GM19043 (cell line): ENCODE measurements around the gene RBM5.
A peak's percentile ranks its signal among the peaks of the same experiment; 100 is the strongest.
"Not testable (repeated sequence)": the region's sequence is repeated elsewhere in the genome, so short reads cannot be mapped to it uniquely, and the experiment has no call there.

Source experiments
- ATAC-seq: cut with Tn5 transposase; IDR thresholded peaks from one replicate; pipeline ENCODE4 v1.9.1; 2021; ENCODE audit warnings: low read depth; ENCODE audit not compliant: unreplicated experiment

The RBM5 gene

DNA sequence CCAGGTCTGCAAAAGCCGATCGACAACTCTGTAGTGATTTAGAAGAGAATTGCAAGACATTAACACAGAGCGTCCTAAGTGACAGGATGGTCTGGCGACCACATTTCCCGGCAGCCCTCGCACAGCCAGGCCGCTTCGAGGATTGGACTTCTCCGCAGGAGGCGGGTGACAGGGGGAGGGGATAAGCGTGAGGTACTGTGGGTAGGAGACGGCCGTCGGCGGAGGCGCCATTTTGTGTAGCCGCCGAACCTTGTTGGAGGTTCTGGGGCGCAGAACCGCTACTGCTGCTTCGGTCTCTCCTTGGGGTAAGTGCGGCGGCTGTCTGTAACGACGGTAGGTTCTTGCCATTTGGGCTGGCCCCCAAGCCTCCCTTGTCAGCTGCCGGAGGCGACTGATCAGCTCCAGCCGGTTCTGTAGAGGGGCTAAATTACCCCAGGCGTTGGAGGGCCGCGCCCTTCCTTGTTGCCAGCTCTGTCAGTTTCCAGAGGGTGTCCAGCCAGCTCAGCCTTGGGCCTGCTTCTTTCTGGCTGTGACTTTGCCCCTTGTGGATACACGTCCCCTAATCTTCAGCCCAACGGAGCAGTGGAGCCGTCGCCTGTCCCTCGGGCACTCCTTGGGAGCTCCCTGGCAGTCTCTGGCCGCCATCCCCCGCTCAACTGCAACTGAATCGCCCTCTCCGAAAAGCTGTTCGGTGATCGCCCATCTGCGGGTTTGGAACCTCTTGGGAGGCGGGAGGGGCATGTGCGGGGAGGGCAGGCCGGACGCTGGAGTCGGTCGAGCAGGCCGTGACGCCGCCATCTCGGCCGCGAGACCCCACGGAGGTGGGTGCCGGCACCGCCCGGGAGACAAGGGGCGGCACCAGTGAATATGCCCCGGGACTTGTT, at the start of gene RBM5:
Gene RBM5 (plus strand): TSS at position 195 of the 884 bp plus-strand sequence. CDS start 1,516 bp downstream, outside the sequence.
- peak; percentile 99 for ATAC-seq

DNA sequence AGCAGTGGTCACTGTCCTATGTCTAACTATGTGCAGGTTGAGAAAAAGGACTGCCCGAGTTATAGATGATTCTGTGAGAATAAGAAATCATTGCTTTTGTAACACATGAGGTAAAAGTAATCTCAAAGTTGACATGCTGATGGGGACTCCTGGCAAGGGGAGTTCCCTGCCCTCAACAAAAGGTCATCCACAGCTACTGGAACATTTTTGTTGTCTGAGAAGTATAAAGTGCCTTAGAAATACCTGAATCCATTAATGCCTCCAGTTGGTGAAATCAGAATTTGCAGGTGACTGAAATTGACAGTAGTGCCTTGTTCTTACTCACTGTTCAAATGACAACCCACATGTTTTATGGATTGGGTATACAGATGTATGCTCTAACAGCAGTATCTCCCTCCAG, 43.7 kb upstream of the RBM5 start:
- ATAC-seq, result no peak

DNA sequence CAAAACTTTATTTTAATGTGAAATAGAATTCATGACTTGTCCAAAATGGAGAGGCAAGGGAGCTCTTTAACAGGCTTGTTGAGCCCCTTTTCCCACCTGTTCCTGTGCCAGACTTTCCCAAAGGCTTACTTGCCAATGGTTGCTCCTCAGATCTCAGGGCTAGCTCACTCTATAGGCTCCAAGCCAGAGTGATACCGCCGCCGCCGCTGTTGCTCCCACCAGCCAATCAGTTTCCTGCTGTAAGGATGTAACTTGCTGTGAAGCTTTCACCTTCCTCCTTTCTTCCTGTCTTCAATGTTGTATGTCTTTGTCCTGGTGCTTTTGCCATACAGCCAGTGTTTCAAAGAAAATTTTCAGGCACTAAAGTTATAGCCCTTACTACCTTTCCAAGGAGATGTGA, 41.3 kb upstream of the RBM5 start:
- no peak for ATAC-seq

DNA sequence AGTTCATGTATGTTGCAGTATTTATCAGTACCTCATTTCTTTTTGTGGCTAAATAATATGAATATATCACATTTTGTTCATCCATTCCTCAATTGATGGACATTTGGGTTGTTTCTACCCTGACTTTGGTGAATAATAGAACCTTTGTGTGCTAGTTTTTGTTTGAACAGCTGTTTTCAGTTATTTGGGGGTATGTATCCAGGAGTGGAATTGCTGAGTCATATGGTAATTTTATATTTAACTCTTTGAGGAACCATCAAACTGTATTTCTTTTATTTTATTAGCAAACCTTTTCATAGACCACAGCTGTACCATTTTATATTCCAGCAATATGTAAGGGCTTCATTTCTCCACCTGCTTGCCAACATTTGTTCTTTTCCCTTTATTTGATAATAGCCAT, 38.4 kb upstream of the RBM5 start:
- no peak for ATAC-seq

DNA sequence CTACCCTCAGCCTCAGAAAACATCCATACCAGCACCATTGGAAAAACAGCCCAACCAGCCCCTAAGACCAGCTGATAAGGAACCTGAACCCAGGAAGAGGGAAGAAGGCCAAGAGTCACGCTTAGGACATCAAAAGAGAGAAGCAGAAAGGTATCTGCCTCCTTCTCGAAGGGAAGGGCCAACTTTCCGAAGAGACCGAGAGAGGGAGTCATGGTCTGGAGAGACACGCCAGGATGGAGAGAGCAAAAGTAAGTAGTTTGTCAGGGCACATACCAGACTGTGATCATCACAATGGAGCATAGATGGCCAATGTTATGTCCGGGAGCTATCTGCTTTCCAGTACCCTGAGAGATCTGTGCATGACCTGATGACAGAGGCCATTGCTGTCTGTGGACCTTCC, 31.0 kb upstream of the RBM5 start:
- no peak for ATAC-seq

DNA sequence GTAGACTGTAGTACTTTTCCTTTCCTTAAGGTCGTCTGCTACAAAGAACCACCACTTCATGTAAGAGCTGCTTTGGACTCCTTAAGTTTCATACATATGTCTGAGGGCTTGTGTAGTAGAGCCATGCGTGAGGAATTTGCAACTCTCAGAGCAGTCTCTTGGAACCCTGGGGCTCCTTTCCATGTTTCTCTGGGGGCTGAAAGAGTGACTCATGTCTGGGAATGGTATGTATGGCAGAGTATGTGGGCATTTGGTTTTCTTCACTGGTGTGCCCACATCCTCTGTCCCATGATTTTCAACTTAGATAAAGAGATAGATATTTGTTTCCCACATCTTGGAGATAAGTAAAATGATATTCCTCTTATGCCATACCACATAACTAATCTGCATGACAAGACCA, 20.6 kb upstream of the RBM5 start:
- ATAC-seq, result no peak

DNA sequence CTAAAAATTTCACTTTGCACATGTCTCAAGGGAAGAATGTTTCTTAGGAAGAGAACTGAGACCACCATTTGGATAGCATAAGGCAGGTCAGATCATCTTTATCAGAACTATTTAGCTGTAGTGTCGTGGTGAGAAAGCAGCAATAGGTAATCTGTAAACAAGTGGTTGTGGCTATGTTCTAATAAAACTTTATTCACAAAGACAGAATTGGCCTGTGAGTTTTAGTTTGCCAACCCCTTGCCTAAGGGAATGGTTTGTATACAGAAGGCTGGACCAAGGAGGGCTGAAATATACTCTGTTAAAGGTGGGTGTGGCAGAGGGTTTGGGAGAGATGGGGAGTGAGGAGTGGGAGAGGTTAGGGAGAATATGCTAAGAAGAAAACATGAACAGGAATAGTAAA, 10.6 kb upstream of the RBM5 start:
- no peak for ATAC-seq

DNA sequence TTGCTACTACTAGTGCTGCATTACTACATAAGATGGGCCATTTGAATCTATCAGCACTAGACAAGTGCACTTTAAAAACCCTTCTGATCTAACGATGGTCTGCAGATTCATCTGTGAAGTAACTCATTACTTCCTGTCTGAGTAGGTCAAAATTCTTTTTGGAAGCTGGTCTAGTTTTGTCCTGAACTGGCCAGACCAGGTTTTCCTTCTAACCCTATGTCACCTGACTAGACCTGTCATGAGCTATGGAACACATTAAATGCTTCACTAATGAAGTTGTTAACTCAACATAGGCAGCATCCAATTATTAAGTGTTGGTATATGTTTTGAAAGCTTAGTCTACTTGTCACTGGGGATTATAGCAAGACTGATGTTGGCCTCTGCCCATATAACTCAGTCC, 10.1 kb upstream of the RBM5 start:
- ATAC-seq, result no peak

DNA sequence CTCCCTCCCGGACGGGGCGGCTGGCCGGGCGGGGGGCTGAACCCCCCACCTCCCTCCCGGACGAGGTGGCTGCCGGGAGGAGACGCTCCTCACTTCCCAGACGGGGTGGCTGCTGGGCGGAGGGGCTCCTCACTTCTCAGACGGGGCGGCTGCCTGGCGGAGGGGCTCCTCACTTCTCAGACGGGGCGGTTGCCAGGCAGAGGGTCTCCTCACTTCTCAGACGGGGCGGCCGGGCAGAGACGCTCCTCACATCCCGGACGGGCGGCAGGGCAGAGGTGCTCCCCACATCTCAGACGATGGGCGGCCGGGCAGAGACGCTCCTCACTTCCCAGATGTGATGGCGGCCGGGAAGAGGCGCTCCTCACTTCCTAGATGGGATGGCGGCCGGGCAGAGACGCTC, 3.8 kb upstream of the RBM5 start:
- not testable (repeated sequence) for ATAC-seq

DNA sequence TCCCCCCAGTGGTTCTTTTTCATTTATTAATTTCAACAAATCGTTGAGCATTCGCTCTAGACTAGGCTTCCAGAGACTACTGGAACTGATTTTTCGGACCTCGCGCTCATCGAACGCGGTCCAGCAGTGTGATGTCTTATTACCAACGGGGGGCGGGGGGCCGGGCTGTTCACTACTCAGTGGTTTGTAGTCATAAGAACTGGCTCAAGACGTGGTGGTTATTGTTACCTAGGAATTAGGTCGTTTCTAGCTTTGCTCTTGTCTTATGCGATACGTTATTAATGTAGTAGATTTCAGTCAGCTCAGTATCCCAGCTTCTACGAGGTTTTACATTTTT, 858 bp downstream of the RBM5 start:
- ATAC-seq, result no peak

DNA sequence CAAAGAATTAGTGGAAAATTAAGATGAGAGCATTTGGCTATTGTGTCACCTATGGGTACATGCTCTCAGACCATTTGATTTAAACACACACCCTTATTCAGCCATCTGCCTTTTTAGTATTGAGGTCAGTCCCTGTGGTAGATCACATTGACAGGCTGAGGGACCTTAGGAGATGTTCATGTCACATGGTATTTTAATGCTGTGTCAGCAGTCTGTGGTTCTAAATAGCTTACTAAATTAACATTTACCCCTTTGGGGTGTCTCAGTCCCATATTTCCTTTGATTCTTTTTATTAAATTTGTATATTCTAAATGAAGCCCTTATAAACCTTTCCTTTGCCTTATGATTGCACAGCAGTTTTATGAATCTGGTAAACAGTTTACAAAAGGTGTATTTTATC, 2.3 kb downstream of the RBM5 start:
- ATAC-seq, result no peak

DNA sequence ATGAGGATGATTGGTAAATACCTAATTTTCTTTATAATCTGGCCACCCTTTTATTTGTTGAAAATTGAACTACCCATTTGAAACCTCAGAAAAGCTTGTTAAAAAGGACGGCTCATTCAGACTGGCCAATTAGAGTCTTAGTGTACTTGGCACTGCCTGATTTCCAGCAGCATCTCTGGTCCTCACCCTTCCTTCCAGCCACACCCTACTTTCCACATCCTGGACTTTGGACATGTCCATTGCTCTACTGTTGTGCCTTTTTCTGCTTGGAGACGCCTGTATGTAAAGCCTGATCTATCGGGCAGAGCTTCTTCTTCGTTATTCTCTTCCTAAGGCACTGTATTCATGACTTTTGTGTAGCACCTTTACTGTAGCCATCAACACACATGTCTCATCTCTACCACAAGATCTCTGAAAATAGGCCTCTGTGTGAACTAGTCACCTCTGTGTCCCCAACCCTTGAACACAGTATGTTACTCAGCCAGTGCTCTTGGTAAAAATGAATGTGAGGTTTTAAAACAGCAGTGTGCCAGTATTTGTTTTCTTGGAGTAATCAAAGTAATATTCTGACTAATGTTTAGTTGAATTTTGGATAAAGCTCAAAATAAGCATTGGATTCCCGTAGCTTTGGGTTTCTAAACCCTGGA, 6.8 kb downstream of the RBM5 start:
- no peak for ATAC-seq

DNA sequence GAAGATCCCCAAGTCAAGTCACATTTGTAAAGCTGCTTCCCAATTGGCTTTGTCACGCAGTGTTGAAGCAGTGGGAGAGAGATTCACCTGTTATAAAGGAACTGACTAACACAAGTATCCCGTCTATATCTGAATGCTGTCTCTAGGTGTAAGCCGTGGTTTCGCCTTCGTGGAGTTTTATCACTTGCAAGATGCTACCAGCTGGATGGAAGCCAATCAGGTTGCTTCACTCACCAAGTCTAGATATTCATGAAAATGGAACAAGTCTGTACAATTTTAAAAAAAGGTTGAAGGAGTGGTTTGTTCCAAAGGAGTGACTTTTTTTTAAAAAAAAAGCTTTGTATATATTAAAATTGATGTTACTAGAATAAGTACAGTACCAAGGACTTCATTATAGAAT, 11.7 kb downstream of the RBM5 start:
- no peak for ATAC-seq

DNA sequence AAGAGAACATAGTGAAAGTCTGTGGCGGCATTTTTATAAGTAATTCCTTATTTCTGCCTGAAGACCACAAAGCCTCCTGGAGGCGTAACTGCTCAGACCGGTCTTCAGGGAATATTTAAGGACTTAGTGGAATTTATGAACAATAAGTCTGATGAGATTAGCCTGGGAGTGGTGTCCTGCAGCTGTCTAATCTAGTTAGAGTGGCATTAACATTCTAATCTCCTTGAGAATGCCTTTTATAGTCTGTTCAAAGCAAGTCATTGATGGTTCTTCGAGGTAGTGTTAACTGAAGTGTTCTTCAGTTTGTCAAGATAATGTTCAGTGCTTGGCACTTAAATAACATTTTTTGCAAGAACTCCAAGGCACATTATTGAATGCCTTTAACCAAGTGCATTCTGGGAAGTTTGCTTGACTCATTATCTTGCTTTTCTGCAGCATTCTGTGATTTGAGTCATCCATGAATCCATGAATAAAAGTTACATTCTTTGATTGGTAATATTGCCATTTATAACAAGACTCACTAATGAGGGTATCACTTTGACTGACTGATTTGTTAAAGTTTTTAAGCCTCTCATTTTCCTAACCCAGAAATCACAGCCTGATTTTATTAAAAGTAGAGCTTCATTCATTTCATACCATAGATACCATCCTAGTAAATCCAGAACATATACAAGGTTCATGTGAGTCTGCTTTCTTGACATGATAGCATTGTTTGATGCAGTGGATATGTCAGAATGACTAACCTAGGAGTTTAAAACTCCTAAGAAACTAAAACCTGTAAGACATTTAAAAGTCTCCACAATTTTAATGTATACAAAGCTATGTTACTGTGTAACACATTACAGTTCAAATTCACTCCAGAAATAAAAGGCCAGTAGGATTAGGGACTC, 12.5 kb downstream of the RBM5 start:
- no peak for ATAC-seq

DNA sequence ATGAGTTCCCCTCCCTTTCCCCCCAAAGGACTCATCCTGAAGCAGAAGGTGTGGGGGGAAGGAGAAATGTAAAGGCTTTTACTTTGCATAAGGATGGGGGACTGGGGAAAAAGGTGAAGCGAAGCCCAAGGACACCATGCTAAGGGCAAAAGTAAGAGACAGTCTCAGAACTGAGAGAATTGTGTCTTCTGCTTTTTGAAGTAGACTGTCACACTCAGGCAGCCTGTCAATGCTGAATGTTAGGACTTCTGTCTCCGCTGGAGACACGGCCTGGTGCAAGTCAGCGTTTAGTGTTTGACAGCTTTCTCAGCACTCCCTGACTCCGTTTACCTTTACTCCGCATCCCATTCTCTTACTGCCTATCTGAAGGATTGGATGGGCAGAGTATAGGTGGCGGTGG, 13.8 kb downstream of the RBM5 start:
- no peak for ATAC-seq

DNA sequence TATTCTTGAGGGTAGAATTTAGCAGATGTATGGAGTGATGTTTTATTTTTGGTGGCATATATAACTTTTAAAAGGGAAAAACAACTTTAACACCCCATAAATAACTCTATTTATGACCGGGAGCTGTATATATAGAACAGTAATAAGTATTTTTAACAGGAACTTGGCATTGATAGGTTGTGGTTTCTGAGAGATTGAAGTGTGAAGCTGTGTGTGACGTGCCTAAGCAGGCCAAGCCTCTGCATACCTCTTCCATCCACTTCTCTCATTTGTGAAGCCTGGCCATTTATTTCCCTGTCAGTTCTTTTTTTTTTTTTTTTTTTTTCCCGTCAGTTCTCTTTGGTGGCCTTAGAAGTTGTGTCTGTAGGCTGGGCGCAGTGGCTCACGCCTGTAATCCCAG, 23.0 kb downstream of the RBM5 start:
- no peak for ATAC-seq

DNA sequence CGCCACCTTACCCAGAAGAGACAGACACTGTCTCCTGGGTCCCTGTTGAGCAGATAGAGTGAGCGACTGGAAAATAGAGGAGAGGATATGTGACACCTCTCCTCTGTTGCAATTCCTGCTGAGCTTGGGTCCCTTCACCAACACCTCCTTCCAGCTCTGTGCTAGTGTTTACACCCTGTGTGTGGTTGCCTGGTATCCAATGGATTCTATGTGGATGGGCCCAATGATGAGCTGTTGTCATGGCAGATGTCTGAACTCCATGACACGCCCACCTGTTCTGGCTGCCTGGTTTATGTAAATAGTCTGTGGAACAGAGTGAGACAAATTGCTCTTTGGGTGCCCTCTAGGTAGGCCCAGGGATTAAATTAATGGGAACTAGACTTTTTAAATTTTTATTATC, 23.7 kb downstream of the RBM5 start:
- no peak for ATAC-seq

DNA sequence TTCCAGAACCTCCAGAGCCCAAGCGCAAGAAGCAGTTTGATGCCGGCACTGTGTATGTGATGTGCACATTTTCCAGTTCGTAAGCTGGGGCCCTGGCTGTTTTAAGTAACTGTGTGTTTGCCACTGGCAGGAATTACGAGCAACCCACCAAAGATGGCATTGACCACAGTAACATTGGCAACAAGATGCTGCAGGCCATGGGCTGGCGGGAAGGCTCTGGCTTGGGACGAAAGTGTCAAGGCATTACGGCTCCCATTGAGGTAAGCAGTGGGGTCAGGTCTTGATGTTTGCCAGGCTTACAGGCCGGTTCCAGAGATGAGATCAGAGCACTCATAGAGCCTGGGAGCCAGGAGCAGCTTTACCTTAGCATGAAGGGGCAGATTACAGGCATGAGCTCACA, 28.4 kb downstream of the RBM5 start:
- ATAC-seq, result no peak

DNA sequence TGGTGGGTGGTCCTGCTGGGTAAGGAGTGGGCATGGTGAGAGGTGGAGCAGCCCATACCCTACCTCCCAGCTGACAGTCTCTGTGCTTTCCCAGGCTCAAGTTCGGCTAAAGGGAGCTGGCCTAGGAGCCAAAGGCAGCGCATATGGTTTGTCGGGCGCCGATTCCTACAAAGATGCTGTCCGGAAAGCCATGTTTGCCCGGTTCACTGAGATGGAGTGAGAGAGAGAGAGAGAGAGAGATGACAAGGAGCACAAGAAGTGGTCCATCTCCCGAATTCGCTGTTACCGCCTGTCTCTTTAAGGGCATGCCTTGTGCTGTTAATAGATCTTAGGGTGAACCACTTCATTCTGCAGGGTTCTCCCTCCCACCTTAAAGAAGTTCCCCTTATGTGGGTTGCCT, 29.5 kb downstream of the RBM5 start:
- ATAC-seq, result no peak

DNA sequence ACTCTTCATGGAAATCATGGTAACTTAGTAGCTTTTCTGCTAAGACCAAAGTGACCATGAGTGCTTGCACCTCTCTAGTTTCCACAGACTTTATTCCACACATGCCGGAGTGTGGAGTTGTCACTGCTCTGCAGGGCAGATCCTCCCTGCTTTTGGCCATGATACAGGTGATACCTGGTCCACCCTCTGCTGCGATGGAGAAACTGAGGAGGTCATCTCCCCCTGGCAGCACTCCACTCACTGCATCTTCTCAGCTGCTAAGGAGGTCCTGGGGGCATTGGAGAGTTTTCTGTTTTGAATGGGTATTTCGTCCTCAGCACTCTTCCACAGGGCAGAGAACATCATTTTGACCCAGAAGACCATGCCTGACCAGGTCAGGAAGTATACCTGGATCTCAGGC, 31.1 kb downstream of the RBM5 start:
- ATAC-seq, result no peak

DNA sequence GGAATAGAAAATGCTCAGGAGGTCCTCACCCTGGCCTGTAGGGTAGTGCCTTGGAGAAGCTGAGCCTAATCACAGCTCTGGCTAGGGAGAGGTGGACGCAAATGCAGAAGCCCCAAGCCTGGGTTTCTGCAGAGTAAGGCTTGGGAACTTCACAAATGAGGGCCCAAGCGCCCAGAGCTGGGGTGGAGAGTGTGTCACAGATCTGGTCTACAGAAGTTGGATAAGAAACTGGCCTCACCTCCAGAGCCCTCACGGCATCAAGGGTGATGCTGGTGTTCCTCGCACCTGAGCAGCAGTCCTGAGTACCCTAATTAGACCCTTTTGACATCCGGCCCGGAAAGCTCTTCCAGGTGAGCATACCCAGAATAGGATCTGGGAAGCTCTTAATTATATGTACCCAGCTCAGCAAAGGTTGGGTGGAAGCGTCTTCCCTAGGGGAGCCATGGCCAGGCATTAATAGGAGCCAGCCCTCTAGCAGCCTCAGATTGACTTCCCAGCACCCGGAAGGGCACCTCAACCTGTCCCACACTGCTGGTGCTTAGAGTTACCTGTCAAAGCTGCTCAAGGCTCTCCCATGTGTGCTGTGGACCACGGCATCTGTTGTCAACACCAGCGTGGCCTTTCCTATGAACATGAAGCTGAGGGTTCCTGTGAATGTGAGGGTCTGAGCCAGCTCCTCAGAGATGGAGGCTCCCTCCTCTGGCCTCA, 31.8 kb downstream of the RBM5 start:
- no peak for ATAC-seq
